ENCODE results near the gene CLASP1.
"Not testable (repeated sequence)": the region's sequence is repeated elsewhere in the genome, so short reads cannot be mapped to it uniquely, and the experiment has no call there.

The CLASP1 gene

GRCh38 chr2:121319941-121320340, 329.3 kb downstream of the CLASP1 start:
- no peak for DNase-seq (ENCODE audit: low spot score)

- no peak for DNase-seq (ENCODE audit: low spot score)
Measured at GRCh38 chr2:121316986-121317385, 332.3 kb downstream of the CLASP1 start.

- DNase-seq (ENCODE audit: low spot score), result not testable (repeated sequence)
Measured at GRCh38 chr2:121313701-121314100, 335.6 kb downstream of the CLASP1 start.

GRCh38 chr2:121309801-121310200, 339.5 kb downstream of the CLASP1 start:
- DNase-seq (ENCODE audit: low spot score), result peak; percentile 32

GRCh38 chr2:121309323-121309722, 339.9 kb downstream of the CLASP1 start:
- no peak for DNase-seq (ENCODE audit: low spot score)

- DNase-seq (ENCODE audit: low spot score), result no peak
Measured at GRCh38 chr2:121307048-121307447, 342.2 kb downstream of the CLASP1 start.

GRCh38 chr2:121304941-121305340, 344.3 kb downstream of the CLASP1 start:
- DNase-seq (ENCODE audit: low spot score), result no peak

GRCh38 chr2:121303531-121304263, 345.6 kb downstream of the CLASP1 start:
- DNase-seq (ENCODE audit: low spot score), result no peak

GRCh38 chr2:121301190-121301589, 348.1 kb downstream of the CLASP1 start:
- not testable (repeated sequence) for DNase-seq (ENCODE audit: low spot score)

GRCh38 chr2:121298476-121298875, 350.8 kb downstream of the CLASP1 start:
- no peak for DNase-seq (ENCODE audit: low spot score)

GRCh38 chr2:121297866-121298265, 351.4 kb downstream of the CLASP1 start:
- DNase-seq (ENCODE audit: low spot score), result not testable (repeated sequence)

- DNase-seq (ENCODE audit: low spot score), result peak; percentile 39
Measured at GRCh38 chr2:121297217-121297830, 351.9 kb downstream of the CLASP1 start.

- DNase-seq (ENCODE audit: low spot score), result no peak
Measured at GRCh38 chr2:121295911-121296650, 353.2 kb downstream of the CLASP1 start.

- no peak for DNase-seq (ENCODE audit: low spot score)
Measured at GRCh38 chr2:121294881-121295840, 354.1 kb downstream of the CLASP1 start.

GRCh38 chr2:121293450-121294325, 355.6 kb downstream of the CLASP1 start:
- DNase-seq (ENCODE audit: low spot score), result no peak

- no peak for DNase-seq (ENCODE audit: low spot score)
Measured at GRCh38 chr2:121291251-121291580, 358.0 kb downstream of the CLASP1 start.

GRCh38 chr2:121289271-121289670, 360.0 kb downstream of the CLASP1 start:
- DNase-seq (ENCODE audit: low spot score), result no peak

- no peak for DNase-seq (ENCODE audit: low spot score)
Measured at GRCh38 chr2:121288454-121289231, 360.6 kb downstream of the CLASP1 start.

GRCh38 chr2:121287956-121288355, 361.3 kb downstream of the CLASP1 start:
- DNase-seq (ENCODE audit: low spot score), result no peak

Measured in NAMALWA (cell line).